NB4 (cell line): ENCODE data around the gene SLC4A2.

ENCODE experiments used
- CTCF ChIP-seq: IDR thresholded peaks from one replicate; pipeline ENCODE4 v1.5.1; 2012; ENCODE audit warnings: low read depth, low read length
- POLR2A ChIP-seq: IDR thresholded peaks from 2 replicates; pipeline ENCODE4 v1.6.1; 2011; ENCODE audit warnings: mild to moderate bottlenecking; ENCODE audit not compliant: insufficient read length; ENCODE audit errors: extremely low read depth

GRCh38 chr7:151025924-151026671 is 33.3 kb upstream of the SLC4A2 start:
- TF ChIP-seq CTCF (no peak), POLR2A (no peak)
